GM19239 (cell line): ENCODE measurements around the gene CALCOCO1.
"Not testable (repeated sequence)": the region's sequence is repeated elsewhere in the genome, so short reads cannot be mapped to it uniquely, and the experiment has no call there.

Experiments
- DNase-seq: peaks from one replicate; pipeline ENCODE4 v3.0.0; 2011; ENCODE audit warnings: low spot score; ENCODE audit not compliant: insufficient read length
- FAIRE-seq: peaks from 2 replicates; lab custom pipeline; 2011; peaks lifted over from hg19 to GRCh38; lab: Jason Lieb, UNC

The CALCOCO1 gene

GRCh38 chr12:53735556-53735955 lies 8.3 kb upstream of the CALCOCO1 start:
- FAIRE-seq (no peak), DNase-seq (no peak)

- FAIRE-seq = no peak
- no peak for DNase-seq
These were observed 7.2 kb upstream of the CALCOCO1 start for GRCh38 chr12:53734425-53734824.

GRCh38 chr12:53733807-53734200 lies 6.6 kb upstream of the CALCOCO1 start:
- DNase-seq (no peak), FAIRE-seq (no peak)

GRCh38 chr12:53733051-53733806 lies 6.0 kb upstream of the CALCOCO1 start:
- FAIRE-seq = no peak
- DNase-seq = no peak

GRCh38 chr12:53729644-53730043 lies 2.4 kb upstream of the CALCOCO1 start:
- no peak for FAIRE-seq
- no peak for DNase-seq

- DNase-seq = no peak
- no peak for FAIRE-seq
These were observed 954 bp upstream of the CALCOCO1 start for GRCh38 chr12:53728206-53728605.

GRCh38 chr12:53726946-53727309 lies 324 bp downstream of the CALCOCO1 start:
- DNase-seq (no peak), FAIRE-seq (no peak)

- DNase-seq (no peak), FAIRE-seq (no peak)
These were observed 911 bp downstream of the CALCOCO1 start for GRCh38 chr12:53726341-53726740.

- DNase-seq = no peak
- FAIRE-seq = no peak
These were observed 1.4 kb downstream of the CALCOCO1 start for GRCh38 chr12:53725824-53726223.

- peak; percentile 33 for DNase-seq
- no peak for FAIRE-seq
These were observed 4.7 kb downstream of the CALCOCO1 start for GRCh38 chr12:53722450-53723041.

- FAIRE-seq (no peak), DNase-seq (no peak)
These were observed 6.3 kb downstream of the CALCOCO1 start for GRCh38 chr12:53720946-53721345.

- no peak for FAIRE-seq
- no peak for DNase-seq
These were observed 7.6 kb downstream of the CALCOCO1 start for GRCh38 chr12:53719649-53720048.

- not testable (repeated sequence) for DNase-seq, FAIRE-seq
These were observed 8.7 kb downstream of the CALCOCO1 start for GRCh38 chr12:53718567-53718966.

GRCh38 chr12:53717319-53717718 lies 9.9 kb downstream of the CALCOCO1 start:
- FAIRE-seq (no peak), DNase-seq (no peak)

- DNase-seq (no peak), FAIRE-seq (no peak)
These were observed 13.2 kb downstream of the CALCOCO1 start for GRCh38 chr12:53714004-53714403.

- DNase-seq (no peak), FAIRE-seq (no peak)
These were observed 13.7 kb downstream of the CALCOCO1 start for GRCh38 chr12:53713516-53713915.

- DNase-seq (no peak), FAIRE-seq (no peak)
These were observed 15.1 kb downstream of the CALCOCO1 start for GRCh38 chr12:53712059-53712643.

GRCh38 chr12:53710091-53710490 lies 17.2 kb downstream of the CALCOCO1 start:
- FAIRE-seq = no peak

GRCh38 chr12:53709671-53710070 lies 17.6 kb downstream of the CALCOCO1 start:
- no peak for DNase-seq
- no peak for FAIRE-seq

More at GRCh38 chr12:53710091-53710490, 17.2 kb downstream of the CALCOCO1 start:
- no peak for DNase-seq

GRCh38 chr12:53706080-53706479 lies 21.2 kb downstream of the CALCOCO1 start:
- no peak for DNase-seq

GRCh38 chr12:53703756-53704155 lies 23.5 kb downstream of the CALCOCO1 start:
- DNase-seq = no peak
- FAIRE-seq = no peak

More at GRCh38 chr12:53706080-53706479, 21.2 kb downstream of the CALCOCO1 start:
- no peak for FAIRE-seq
